ENCODE data around the gene IMPDH2. TPM values are rescaled to one million over a fixed set of nuclear protein-coding genes. Genes with fewer than 3 reads are reported as not detected.

Gene IMPDH2
- total RNA-seq: 210 and 242 TPM in 2 replicates

DNA sequence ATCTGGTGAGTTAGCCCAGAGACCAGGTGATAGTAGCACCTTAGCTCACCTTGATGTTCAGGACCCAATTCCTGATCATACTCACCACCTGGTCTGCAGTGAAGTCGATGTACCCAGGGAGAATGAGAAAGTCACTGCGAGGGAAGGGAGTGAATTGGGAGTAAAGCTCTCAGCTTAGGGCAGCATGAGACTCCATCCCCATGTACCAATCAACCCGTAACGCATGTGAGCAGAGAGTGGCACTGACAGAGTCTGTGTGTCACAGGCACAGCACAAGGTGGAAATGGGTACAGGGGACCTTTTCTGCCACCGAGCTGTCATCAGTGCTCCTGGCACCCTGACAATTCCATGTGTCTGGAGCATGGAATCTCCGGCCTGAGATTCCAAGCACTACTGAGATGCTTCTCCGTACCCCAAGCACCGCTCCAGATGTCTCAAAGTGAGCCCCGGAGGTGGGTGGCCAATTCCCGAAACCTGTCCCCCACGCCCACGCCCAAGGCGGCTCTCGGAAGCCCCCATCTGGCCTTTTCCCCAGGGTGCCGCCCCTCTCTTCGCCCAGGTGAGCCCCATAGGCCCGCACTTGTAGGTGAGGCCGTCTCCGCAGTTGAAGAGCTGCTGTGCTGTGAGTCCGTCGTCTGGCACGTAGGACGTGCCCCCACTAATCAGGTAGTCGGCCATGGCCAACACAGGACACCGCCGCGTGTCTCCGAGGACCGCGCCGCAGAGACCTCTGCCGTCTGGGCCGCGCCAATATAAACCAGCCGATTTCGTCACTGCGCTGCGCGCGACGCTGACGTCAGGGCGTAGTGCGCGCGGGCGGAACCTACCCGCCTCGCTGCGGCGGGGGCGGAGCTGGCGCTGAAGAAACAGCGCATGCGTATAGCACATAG, at the start of gene IMPDH2:
TSS of gene IMPDH2 (minus strand) at position 726 of the 890 bp plus-strand sequence. CDS start at position 678, 48 bp downstream.

DNA sequence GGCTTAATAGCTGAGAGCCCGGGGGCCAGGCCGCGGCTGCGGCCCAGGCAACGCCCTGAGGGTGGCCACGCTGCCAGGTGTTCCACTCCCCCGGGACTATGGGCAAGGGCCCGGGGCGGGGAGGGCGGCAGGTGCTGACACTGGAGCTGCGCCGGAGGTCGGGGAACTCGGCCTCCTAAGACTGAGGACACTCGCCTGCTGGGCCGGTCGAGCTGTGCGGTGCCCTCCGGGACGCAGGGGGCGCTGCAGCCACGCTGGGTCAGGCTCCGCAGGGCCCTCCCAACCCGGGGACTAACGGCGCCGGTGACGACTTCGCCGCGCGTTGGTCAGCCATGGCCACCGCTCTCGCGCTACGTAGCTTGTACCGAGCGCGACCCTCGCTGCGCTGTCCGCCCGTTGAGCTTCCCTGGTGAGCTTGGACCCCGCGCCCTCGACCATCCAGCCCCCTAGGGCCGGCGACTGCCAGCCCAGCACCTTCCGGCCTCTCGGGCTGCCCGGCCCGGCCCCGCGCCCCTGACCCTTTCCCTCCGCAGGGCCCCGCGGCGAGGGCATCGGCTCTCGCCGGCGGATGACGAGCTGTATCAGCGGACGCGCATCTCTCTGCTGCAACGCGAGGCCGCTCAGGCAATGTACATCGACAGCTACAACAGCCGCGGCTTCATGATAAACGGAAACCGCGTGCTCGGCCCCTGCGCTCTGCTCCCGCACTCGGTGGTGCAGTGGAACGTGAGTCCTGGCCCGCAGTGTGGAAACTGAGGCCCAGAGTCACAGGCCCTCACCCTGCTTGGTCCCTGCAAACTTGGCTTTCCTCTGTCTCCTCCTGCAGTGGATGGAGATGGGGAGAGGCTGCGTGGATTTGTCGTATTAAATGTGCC, 7.1 kb downstream of the IMPDH2 start, which contains the start of gene NDUFAF3:
TSS of gene NDUFAF3 (plus strand) at position 309 of the 875 bp plus-strand sequence. CDS start at position 333, 24 bp downstream.

DNA sequence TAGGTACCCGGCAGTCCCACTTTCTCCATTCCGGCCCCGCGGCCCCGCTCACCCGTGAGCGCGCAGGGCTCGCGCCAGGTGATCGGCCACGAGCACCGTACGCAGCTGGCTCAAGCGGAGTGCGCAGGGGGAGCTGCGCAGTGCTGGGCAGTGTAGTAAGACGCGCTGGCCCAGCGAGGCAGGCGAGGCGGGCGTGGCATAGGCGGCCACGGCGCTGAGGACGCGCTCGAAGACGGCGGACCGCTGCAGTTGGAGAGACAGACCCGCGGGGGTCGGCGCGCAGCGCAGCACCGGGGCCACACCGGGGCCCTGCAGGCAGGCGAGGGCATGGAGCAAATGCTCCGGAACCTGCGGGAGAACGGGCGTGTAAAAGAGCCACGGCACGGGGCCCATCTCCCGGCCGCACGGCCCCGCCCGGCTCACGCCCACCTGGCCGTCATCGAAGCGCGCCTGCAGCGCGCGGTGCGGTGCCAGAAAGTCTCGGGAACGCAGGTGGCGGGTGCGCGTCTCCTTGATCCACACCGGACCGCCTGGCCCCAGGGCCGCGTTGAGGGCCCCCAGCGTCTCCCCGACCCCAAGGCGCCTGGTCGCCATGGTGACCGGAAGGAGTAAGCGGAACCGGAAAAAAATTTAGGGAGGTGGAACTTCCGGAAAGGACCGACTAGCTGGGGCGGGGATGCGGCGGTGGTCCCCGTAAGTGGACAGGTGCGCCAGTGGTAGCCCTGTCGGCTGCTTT, 11.1 kb downstream of the IMPDH2 start, which contains the start of gene DALRD3:
TSS of gene DALRD3 (minus strand) at position 610 of the 736 bp plus-strand sequence. CDS start at position 594, 16 bp downstream.

DNA sequence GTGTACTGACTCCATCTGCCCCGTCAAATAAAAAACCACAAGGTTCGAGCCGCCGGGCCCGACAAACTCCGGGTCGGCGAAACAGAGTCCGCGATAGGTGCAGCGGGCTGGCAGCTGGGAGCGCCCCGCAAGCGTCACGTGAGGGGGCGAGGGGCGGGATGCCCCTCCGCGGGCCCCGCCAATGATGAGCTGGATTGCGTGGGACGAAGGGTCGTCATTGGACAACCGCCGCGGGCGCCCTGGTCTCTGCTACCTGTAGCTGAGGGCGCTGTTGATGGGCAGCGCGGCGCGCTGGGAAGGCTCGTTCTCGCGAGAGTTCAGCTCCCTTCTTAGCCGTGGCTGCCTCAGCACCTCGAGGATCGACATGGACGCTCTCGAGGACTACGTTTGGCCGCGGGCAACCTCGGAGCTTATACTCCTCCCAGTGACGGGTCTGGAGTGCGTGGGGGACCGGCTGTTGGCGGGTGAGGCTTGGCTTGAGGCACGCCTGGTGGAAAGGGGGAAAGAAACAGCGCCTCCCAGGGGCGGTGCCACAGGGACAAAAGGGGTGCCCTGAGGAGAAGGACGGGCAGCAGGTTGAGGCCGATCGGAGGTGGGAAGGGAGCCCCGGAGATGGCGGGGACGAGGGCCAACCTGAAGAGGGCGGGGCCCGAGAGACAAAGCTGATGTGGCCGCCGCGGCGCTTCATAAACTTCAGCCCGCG, 22.0 kb downstream of the IMPDH2 start, which contains the start of gene WDR6:
TSS of gene WDR6 (plus strand) at position 324 of the 703 bp plus-strand sequence. CDS start at position 365, 41 bp downstream.

DNA sequence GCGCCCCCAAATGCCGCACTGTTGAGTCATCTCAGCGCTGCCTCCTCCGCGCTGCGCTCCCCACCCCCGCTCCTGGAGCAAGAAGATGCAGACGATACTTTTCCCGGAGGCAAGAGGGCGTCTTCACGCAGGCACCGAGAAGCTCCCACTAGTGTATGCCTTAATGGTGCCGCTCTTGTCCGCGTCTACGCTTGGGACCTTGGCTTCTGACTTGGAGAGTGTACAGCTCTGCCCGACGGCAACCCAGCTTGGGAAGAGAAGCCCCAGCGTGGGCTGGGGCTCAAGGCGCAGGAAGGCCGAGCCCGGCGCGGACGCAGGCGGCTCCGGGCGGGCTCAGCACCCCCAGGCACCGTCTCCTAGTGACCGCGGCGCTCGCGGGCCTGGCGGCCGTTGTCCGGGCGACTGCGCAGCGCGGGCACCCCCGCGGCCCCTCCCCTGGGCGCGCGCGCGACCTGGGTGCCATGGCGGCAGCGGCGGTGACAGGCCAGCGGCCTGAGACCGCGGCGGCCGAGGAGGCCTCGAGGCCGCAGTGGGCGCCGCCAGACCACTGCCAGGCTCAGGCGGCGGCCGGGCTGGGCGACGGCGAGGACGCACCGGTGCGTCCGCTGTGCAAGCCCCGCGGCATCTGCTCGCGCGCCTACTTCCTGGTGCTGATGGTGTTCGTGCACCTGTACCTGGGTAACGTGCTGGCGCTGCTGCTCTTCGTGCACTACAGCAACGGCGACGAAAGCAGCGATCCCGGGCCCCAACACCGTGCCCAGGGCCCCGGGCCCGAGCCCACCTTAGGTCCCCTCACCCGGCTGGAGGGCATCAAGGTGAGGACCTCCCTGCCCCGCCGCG, 39.2 kb downstream of the IMPDH2 start, which contains the start of gene P4HTM:
TSS of gene P4HTM (plus strand) at position 446 of the 840 bp plus-strand sequence. CDS start at position 462, 16 bp downstream.

Other genes starting within 250 kb of the IMPDH2 start
- 22.0 and 35.4 TPM in 2 replicates for gene PRKAR2A, start 181.5 kb downstream of the IMPDH2 start, total RNA-seq
- 19.3 and 31.0 TPM in 2 replicates for gene SLC25A20, start 130.5 kb downstream of the IMPDH2 start, total RNA-seq
- gene ARIH2, start 110.6 kb downstream of the IMPDH2 start, total RNA-seq: 36.6 and 102 TPM in 2 replicates
- gene P4HTM, start 39.2 kb downstream of the IMPDH2 start, total RNA-seq: 14.2 and 18.0 TPM in 2 replicates
- gene WDR6, start 22.0 kb downstream of the IMPDH2 start, total RNA-seq: 55.0 and 141 TPM in 2 replicates
- 31.6 and 34.1 TPM in 2 replicates for gene DALRD3, start 10.8 kb downstream of the IMPDH2 start, total RNA-seq
- gene NDUFAF3, start 7.3 kb downstream of the IMPDH2 start, total RNA-seq: 45.0 and 63.7 TPM in 2 replicates
- 65.7 and 68.7 TPM in 2 replicates for gene QRICH1, start 64.7 kb upstream of the IMPDH2 start, total RNA-seq
- gene QARS1, start 75.4 kb upstream of the IMPDH2 start, total RNA-seq: 272 and 301 TPM in 2 replicates
- gene USP19, start 91.4 kb upstream of the IMPDH2 start, total RNA-seq: 29.8 and 54.9 TPM in 2 replicates
- 745 and 1,550 TPM in 2 replicates for gene LAMB2, start 103.7 kb upstream of the IMPDH2 start, total RNA-seq
- gene CCDC71, start 136.9 kb upstream of the IMPDH2 start, total RNA-seq: 13.4 and 17.4 TPM in 2 replicates
- gene KLHDC8B, start 142.2 kb upstream of the IMPDH2 start, total RNA-seq: 43.3 and 55.2 TPM in 2 replicates
- gene C3orf62, start 247.8 kb upstream of the IMPDH2 start, total RNA-seq: 0.97 and 2.0 TPM in 2 replicates

Data from bladder microvascular endothelial cell (primary cell).